HepG2 (cell line): ENCODE measurements around the gene TMEM231. TPM values are rescaled to one million over a fixed set of nuclear protein-coding genes. Genes with fewer than 3 reads are reported as not detected.

Source experiments
- ARHGAP35 ChIP-seq: sonication (generic); formaldehyde crosslinking; IDR thresholded peaks from 2 replicates; pipeline ENCODE4 v1.9.0; 2022; ENCODE audit warnings: mild to moderate bottlenecking, inconsistent platforms, moderate library complexity, missing genetic modification reagents, borderline replicate concordance
- SATB2 ChIP-seq: sonication (generic); formaldehyde crosslinking; IDR thresholded peaks from 2 replicates; pipeline ENCODE4 v1.5.0; 2020; ENCODE audit warnings: missing genetic modification reagents
- ZNF530 ChIP-seq: sonication (generic); formaldehyde crosslinking; IDR thresholded peaks from 2 replicates; pipeline ENCODE4 v1.5.0; 2020; ENCODE audit warnings: low read depth, mild to moderate bottlenecking, missing genetic modification reagents
- ZSCAN9 ChIP-seq: IDR thresholded peaks from 2 replicates; pipeline ENCODE4 v1.6.1; 2016; ENCODE audit warnings: borderline replicate concordance
- polyA plus RNA-seq, 8 experiments: library from polyadenylated mRNA; depleted of rRNA in 3 of 8; stranded (reverse) in 7 of 8; unstranded in 1 of 8; fragments of >200 nt; fragmentation: Illumina TruSeq in 4 of 8; extraction: Trizol in 4 of 8; gene quantifications; 2 replicates each; pipeline versions ENCODE4 v1.2.1 to v1.2.3, GENCODE V29; 2011 to 2016; ENCODE audit warnings: low read depth in 4 of 8, missing spikeins in 1 of 8, mixed read lengths in 1 of 8; ENCODE audit not compliant: insufficient read depth in 1 of 8
- total RNA-seq, 5 experiments: library from RNA; depleted of rRNA; stranded (reverse); fragments of >200 nt; fragmentation: Illumina TruSeq; extraction: Trizol; gene quantifications; 2 replicates each; pipeline ENCODE4 v1.2.3, GENCODE V29; 2016; ENCODE audit warnings: low read depth in 1 of 5
- TF ChIP-seq, protein P1 (sequence below): sonication (generic); formaldehyde crosslinking; IDR thresholded peaks from 2 replicates; pipeline ENCODE4 v1.9.0; 2021; ENCODE audit warnings: missing genetic modification reagents, borderline replicate concordance
- TF ChIP-seq, protein P2 (sequence below): sonication (generic); formaldehyde crosslinking; IDR thresholded peaks from 2 replicates; pipeline ENCODE4 v1.8.0; 2022; ENCODE audit warnings: missing genetic modification reagents, mild to moderate bottlenecking, borderline replicate concordance

Gene TMEM231
- total and polyA plus RNA-seq, 2 of the 13 experiments (the other 11 are each of a cell fraction or from before 2014, with no cell fraction given) = 3.5 to 7.4 TPM

DNA sequence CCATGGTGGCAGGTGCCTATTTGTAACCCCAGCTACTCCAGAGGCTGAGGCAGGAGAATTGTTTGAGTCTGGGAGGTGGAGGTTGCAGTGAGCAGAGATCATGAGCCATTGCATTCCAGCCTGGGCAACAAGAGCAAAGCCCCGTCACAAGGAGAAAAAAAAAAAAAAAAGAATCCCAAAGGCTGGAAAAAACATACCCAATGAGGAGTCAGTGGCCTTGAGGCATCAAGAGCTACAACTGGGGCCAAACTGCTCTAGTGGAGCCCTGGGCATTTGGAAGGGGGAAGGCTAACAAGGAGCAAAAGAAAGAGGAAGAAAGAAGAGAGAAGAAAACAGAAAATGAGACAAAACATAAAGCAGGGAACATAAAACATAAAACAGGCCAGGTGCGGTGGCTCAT, 67.7 kb downstream of the TMEM231 start (continued):
- TF ChIP-seq, protein P1, sequence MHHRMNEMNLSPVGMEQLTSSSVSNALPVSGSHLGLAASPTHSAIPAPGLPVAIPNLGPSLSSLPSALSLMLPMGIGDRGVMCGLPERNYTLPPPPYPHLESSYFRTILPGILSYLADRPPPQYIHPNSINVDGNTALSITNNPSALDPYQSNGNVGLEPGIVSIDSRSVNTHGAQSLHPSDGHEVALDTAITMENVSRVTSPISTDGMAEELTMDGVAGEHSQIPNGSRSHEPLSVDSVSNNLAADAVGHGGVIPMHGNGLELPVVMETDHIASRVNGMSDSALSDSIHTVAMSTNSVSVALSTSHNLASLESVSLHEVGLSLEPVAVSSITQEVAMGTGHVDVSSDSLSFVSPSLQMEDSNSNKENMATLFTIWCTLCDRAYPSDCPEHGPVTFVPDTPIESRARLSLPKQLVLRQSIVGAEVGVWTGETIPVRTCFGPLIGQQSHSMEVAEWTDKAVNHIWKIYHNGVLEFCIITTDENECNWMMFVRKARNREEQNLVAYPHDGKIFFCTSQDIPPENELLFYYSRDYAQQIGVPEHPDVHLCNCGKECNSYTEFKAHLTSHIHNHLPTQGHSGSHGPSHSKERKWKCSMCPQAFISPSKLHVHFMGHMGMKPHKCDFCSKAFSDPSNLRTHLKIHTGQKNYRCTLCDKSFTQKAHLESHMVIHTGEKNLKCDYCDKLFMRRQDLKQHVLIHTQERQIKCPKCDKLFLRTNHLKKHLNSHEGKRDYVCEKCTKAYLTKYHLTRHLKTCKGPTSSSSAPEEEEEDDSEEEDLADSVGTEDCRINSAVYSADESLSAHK (CRISPR knock-in tag) = no peak
- no peak for TF ChIP-seq SATB2
- TF ChIP-seq ZNF530 (CRISPR knock-in tag) = no peak
- TF ChIP-seq, protein P2, sequence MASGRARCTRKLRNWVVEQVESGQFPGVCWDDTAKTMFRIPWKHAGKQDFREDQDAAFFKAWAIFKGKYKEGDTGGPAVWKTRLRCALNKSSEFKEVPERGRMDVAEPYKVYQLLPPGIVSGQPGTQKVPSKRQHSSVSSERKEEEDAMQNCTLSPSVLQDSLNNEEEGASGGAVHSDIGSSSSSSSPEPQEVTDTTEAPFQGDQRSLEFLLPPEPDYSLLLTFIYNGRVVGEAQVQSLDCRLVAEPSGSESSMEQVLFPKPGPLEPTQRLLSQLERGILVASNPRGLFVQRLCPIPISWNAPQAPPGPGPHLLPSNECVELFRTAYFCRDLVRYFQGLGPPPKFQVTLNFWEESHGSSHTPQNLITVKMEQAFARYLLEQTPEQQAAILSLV (CRISPR knock-in tag) = no peak
- no peak for TF ChIP-seq ZSCAN9
- no peak for TF ChIP-seq ARHGAP35 (CRISPR knock-in tag)

Other genes with a start within 250 kb of the TMEM231 start
- 153 and 198 TPM in 2 replicates for gene CFDP1, start 122.7 kb downstream of the TMEM231 start, total RNA-seq (2016; rRNA removed; fragmentation: Illumina TruSeq; extraction: Trizol)
- 59.8 and 78.6 TPM in 2 replicates for gene CFDP1, start 122.7 kb downstream of the TMEM231 start, polyA plus RNA-seq (2011; rRNA removed)
- gene TMEM170A, start 91.6 kb downstream of the TMEM231 start, total RNA-seq (2016; rRNA removed; fragmentation: Illumina TruSeq; extraction: Trizol) = 39.7 and 44.7 TPM in 2 replicates
- gene TMEM170A, start 91.6 kb downstream of the TMEM231 start, polyA plus RNA-seq (2011; rRNA removed) = 30.0 and 35.7 TPM in 2 replicates
- 0.32 and 0.91 TPM in 2 replicates for gene CHST6, start 60.8 kb downstream of the TMEM231 start, total RNA-seq (2016; rRNA removed; fragmentation: Illumina TruSeq; extraction: Trizol)
- 0.18 and 0.25 TPM in 2 replicates for gene CHST6, start 60.8 kb downstream of the TMEM231 start, polyA plus RNA-seq (2011; rRNA removed)
- not detected in 2 replicates for gene CHST5, start 20.1 kb downstream of the TMEM231 start, total RNA-seq (2016; rRNA removed; fragmentation: Illumina TruSeq; extraction: Trizol)
- gene CHST5, start 20.1 kb downstream of the TMEM231 start, polyA plus RNA-seq (2011; rRNA removed) = 0.05 TPM in 1 of 2 replicates, not detected in the other
- gene GABARAPL2, start 10.1 kb upstream of the TMEM231 start, total RNA-seq (2016; rRNA removed; fragmentation: Illumina TruSeq; extraction: Trizol) = 76.4 and 82.4 TPM in 2 replicates
- 68.4 and 83.0 TPM in 2 replicates for gene GABARAPL2, start 10.1 kb upstream of the TMEM231 start, polyA plus RNA-seq (2011; rRNA removed)
- gene ADAT1, start 67.0 kb upstream of the TMEM231 start, total RNA-seq (2016; rRNA removed; fragmentation: Illumina TruSeq; extraction: Trizol) = 40.8 and 50.7 TPM in 2 replicates
- gene ADAT1, start 67.0 kb upstream of the TMEM231 start, polyA plus RNA-seq (2011; rRNA removed) = 15.5 and 18.4 TPM in 2 replicates
- 276 and 379 TPM in 2 replicates for gene KARS1, start 91.4 kb upstream of the TMEM231 start, total RNA-seq (2016; rRNA removed; fragmentation: Illumina TruSeq; extraction: Trizol)
- 111 and 141 TPM in 2 replicates for gene KARS1, start 91.4 kb upstream of the TMEM231 start, polyA plus RNA-seq (2011; rRNA removed)
- gene TERF2IP, start 91.5 kb upstream of the TMEM231 start, total RNA-seq (2016; rRNA removed; fragmentation: Illumina TruSeq; extraction: Trizol) = 50.2 and 53.1 TPM in 2 replicates
- gene TERF2IP, start 91.5 kb upstream of the TMEM231 start, polyA plus RNA-seq (2011; rRNA removed) = 22.5 and 26.4 TPM in 2 replicates
- not detected in 2 replicates for gene CPHXL2, start 120.8 kb upstream of the TMEM231 start, total RNA-seq (2016; rRNA removed; fragmentation: Illumina TruSeq; extraction: Trizol)
- gene CPHXL2, start 120.8 kb upstream of the TMEM231 start, polyA plus RNA-seq (2011; rRNA removed) = not detected in 2 replicates
- gene DUXB, start 145.2 kb upstream of the TMEM231 start, total RNA-seq (2016; rRNA removed; fragmentation: Illumina TruSeq; extraction: Trizol) = not detected in 2 replicates
- not detected in 2 replicates for gene DUXB, start 145.2 kb upstream of the TMEM231 start, polyA plus RNA-seq (2011; rRNA removed)
- not detected in 2 replicates for gene CPHXL, start 170.2 kb upstream of the TMEM231 start, total RNA-seq (2016; rRNA removed; fragmentation: Illumina TruSeq; extraction: Trizol)
- gene CPHXL, start 170.2 kb upstream of the TMEM231 start, polyA plus RNA-seq (2011; rRNA removed) = not detected in 2 replicates